ENCODE results near the gene PDCD1LG2.
"Not testable (repeated sequence)": the region's sequence is repeated elsewhere in the genome, so short reads cannot be mapped to it uniquely, and the experiment has no call there.

PDCD1LG2 gene

DNA sequence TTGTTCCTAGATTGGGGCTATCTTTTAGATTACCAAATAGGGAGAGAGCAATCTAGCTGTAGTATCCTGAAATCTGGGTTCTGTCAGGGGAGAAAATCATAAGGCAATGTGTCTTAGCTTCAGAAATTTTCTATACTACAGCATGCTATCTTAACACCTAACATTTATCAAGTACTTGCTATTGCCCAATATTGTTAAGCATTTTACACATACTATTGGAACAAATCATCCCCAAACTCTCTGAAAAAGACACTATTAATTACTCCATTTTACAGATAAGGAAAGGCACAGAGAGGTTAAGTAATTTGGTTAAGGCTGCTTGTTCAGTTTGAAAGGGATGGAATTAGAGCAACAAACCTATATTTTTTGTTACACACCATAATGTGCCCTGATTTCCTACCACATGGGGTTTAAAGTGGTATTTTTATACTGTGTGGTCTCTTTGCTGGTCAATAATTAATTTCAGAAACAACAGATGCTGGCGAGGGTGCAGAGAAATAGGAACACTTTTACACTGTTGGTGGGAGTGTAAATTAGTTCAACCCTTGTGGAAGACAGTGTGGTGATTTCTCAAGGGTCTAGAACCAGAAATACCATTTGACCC, 61.4 kb downstream of the PDCD1LG2 start:
- no peak for DNase-seq

DNA sequence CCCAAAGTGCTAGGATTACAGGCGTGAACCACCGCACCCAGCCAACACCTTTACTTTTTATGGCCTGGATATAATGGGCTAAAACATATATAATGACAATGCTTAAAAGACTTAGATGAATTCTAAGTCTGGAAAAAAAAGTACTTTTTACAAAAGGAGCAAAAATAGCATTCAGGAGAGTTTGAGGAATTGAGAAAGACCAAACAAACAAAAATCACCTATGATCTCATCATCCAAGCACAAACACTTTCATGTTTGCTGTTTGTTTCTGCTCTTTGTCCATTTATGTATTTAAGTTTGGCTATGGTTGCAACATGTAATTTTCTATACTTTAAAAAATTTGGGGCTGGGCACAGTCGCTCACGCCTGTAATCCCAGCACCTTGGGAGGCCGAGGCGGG, 63.8 kb downstream of the PDCD1LG2 start:
- DNase-seq = no peak

DNA sequence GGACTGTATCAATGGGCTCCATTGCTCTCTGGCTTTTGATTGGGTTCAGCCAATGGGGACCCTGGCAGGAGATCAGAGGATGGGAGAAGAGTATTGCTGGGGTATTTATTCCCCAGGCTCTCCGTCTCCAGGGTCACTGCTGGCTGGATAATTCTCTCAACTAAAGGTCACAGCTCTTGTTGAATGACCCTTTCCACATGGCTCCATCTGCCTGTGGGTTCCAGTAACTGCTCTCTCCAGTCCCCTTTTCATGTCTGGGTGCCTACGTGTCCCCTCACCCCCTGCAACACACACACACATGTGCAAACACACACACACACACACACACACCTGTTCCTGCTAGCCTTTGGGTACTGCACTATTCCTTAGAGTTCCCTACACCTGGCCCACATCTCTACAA, 64.7 kb downstream of the PDCD1LG2 start:
- no peak for DNase-seq

DNA sequence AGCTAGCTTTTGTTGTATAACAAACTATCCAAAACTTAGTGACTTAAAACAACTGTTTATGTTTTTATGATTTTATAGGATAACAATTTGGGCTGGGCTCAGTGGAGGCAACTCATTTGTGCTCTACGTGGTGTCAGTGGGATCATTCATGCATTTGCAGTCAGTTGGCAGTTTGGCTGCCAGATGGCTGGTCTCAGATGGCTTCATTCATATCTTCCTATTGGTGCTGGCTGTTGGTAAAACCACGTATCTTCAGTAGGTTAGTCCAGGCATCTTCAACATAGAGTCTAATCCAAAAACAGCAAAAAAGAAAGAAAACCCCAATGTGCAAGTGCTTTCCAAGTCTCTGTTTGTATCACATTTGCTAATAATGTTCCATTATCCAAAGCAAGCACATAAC, 66.9 kb downstream of the PDCD1LG2 start:
- no peak for DNase-seq

DNA sequence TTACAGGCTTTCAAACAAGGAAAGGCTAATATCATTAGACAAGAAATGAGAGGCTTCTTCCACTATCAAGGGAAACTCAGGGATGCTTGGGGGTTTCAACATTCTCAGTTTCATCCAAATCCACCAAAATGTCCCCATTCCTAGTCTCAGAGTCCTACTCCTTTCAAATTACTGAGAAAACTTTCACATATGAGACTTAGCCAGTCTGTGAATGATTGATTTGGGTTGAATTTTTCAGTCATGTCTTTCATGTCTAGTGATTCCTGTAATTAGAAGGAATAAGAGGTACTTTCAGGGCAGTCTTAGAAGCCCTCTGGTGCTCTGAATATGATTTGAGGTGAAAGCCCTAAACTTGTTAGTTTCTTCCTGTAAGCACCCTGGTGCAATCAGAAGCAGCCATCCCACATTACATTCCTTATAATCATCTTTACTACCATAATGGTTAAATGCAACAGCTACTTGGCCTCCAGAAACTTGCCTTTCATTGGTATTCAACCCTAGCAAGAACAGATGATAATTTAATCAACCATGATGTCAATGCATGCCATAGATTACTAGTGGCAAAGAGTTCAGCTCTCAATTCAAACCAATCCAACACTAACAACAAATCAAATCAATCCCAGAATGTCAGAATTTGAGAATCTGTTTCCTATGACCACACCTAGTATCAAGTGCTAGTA, 67.8 kb downstream of the PDCD1LG2 start:
- DNase-seq = no peak

DNA sequence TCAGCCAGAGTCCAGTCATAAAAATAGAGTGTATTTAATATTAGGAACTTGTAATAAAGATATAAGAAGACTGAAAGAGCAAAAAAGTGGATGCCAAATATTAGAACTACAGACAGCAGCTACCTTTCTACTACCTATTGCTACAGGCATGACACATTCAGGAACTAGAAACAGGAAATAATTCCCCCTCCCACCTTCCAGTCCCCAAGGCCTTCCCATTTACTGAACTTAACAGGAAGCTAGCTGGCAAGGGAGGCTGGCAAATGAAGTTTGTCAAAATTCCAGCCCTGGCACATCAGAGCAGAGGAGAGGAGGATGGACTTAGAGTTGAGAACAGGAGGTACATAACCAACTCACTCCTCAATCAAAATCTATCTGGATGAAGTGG, 68.4 kb downstream of the PDCD1LG2 start:
- no peak for DNase-seq

DNA sequence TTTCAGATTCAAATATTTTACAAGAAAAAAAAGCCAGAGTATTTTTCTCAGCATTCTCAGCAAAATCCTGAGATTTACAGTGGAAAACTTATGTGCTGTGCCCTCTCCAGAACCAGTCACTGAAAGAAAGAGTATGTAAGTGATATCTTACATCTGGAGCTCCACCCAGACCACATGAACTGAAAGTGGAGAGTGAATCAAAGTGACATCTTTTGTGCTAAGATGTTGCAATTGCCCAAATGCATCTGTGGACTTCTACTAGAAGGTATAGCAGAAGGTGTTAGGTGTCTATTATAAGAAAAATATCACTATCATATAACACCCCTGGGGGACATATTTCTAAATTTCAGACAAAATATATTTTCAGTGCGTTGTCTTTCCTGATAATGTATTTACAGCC, 69.5 kb downstream of the PDCD1LG2 start:
- DNase-seq = no peak

DNA sequence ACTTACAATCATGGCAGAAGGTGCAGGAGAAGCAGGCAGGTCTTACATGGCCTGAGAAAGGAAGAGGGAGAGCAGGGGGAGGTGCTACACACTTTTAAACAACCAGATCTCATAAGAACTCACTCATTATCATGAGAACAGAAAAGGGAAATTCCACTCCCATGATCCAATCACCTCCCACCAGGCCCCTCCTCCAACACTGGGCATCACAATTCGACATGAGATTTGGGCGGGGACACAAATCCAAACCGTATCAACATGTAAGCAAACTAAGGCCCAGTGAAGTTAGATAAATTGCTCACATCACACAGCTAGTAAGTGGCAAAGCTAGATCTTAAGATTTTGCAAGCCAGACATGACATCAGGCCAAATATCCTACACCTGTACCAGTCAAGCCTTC, 70.3 kb downstream of the PDCD1LG2 start:
- no peak for DNase-seq

DNA sequence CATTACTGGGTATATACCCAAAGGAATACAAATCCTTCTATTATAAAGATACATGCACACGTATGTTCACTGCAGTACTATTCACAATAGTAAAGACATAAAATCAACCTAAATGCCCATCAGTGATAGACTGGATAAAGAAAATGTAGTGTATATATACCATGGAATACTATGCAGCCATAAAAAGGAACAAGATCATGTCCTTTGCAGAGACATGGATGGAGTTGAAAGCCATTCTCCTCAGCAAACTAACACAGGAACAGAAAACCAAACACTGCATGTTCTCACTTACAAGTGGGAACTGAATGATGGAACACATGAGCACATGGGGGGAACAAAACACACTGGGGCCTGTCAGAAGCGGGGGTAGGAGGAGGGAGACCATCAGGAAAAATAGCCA, 71.4 kb downstream of the PDCD1LG2 start:
- DNase-seq = not testable (repeated sequence)

DNA sequence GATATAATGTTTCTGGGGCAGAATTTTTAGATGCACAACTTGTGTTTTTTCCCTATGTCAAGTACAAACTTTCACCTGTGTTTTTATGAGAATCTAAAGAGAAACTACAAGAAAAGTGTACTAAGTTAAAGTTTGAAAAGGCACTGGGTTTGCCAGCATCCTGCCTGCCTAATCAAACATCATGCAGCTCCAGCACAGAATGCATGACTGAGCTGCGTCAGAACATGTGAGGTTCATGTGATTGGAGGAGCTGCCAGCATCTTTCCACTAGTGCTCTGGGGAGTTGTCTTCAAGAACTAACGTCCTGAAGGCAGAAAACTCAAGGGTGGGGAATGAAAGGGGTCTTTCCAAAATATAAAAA, 72.5 kb downstream of the PDCD1LG2 start:
- no peak for DNase-seq

DNA sequence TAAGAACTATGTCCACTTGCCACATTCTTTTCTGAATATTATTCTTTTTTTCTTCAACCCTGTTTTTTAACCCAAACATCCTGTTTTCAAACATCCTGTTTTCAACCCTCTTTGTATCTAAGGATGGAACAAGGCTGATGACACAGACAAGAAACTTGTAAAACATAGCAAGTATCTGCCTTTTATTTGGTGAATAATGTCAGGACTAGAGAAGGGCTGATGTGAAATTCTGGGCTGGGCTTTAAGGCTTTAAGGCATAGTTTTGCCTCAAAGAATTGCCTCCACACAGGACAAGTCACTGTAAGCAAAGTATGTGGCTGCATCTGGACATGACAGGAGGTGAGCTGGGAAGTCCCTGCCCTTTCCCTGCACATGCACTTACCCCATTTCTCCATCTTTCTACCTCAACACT, 76.1 kb downstream of the PDCD1LG2 start:
- DNase-seq = no peak

DNA sequence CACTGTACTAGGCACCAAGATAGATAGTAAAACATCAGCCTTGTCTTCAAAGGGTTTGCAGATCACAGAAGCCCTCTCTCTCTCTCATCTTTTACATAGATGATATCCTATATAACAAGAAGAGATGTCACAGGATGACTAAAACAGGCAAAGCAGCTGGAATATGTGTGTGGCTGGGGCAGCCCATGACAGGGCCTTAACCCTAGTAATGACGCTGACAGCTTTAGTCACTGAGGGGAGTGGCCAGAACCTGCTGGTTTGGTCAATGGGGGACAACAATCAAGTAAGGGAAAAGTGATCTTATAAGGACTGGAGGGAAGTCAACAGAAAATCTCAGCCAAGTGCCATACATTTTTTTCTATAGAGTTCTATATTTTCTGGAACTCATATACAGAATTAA, 76.7 kb downstream of the PDCD1LG2 start:
- DNase-seq = no peak

DNA sequence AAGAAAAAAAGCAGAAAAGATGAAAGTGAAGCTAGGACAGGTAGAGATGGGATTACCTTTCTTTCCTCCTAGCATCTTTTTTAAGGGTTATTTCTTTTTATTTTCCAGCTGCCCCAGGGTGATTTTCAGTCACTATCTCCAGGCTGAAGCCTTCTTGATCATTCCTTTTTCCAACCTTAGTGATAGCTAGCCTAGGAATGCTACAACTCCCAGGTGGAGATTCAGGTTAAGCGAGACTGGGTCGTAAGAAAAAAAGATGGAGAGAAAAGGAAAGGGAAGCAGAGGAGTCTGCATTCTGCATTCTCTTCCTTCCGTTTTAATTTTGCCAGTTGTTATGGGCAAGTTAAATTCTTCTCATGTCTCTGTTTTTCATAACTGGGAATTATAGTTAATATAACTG, 81.9 kb downstream of the PDCD1LG2 start:
- DNase-seq = no peak

DNA sequence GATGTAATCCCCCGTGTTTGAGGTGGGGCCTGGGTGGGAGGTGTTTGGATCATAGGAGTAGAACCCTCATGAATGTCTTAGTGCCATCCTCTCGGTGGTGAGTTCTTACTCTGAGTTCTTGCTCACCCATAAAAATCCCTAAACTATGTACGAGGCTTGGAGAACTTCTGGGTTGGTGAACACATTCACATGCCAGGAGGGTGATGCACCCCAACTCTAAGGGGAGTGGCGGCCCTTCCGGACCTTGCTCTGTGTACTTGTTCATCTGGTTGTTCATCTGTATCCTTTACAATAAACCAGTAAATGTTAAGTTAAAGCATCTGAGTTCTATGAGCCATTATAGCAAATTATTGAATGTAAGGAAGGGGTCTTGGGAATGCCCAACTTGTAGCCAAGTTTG, 82.6 kb downstream of the PDCD1LG2 start:
- no peak for DNase-seq

DNA sequence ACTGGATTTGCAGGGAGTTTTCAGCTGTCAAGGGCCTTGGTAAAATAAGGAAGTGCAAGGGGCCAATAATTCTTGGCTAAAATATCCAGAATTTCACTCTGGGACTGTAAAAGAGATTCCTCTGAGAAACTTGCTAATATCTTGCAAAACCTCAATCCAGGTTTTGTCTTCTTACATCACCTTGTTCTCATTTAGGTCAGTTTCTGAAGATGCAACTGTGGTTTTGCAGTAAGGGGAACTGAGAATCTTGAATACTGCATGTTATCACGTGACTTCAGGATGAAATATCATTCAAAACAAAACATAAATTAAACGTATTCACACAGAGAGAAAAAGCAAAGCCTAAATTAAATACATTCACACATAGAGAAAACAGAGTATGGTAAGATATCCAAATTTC, 83.6 kb downstream of the PDCD1LG2 start:
- DNase-seq = no peak

DNA sequence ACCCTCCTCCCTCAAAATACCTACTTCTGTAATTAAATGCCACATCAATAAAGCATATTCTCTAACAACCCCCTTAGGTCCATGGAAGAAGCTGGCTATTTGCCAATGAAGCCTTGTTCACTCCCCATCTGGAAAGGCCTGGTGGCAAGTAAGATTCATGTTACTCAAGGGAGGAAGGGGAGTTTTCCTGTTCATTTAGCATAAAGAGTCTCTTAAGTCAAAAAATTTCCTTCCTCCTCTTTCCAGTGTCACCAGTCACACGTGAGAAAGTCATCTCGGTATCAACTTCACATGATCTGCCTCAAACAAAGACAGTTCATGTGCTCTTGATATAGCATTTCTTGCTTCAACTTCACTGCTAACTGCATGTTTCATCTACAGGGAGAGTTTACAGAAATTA, 85.8 kb downstream of the PDCD1LG2 start:
- DNase-seq = no peak

DNA sequence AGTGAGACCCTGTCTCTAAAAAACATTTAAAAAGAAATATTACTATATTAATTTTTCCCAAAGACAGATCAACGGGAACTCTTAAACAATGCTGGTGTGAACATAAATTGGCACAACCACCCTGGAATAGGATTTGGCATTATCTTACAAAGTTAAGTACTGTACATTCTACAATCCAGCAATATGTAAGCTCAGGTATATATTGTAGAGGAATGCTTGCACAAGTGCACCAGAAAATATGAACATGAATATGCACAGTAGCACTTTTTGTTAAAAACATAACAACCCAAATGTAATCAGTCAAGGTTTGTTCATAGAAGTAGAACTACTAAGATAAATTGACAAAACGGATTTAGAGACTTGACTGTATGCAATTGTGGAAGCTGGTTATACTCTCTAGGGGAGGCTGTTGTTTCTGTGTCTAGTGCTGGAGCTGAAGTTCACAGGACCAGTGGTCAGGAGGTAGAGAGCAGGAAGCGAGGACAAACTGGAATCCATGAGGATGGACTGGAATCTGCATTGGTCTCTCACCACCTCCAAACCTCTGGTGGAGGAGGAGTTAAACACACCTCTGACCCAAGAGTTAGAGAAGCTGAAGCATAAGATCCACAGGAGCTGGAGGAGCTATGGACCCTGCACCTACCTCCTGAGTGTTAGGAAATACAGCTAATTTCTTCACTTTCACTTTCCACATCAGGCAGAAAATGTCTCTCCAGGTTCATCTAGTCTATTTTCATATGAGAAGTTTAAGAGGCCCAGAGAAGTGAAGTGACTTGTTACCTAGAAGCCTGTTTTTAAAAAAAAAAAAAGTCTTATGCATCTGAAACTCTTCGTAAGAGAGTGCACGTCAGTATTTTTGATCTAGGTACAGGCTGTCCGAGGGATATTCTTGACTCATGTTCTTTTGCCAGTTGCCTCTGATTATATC, 98.2 kb downstream of the PDCD1LG2 start:
- no peak for DNase-seq

DNA sequence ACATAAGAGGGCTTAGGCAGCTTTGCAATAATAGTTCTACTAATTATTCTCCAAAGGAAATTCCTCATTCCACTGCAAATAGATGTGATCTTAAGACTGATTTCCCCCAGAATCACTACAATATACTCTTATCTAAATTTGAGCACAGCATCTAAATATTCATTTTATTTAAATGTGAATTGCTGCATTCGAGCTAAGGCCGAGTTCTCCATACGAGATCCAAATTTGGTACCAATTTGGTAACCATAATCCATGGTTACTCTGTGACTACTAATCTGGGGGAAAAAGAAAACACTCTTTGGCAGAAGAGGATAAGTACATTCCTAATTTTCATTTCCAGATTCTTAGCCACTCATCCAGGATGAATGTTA, 98.9 kb downstream of the PDCD1LG2 start:
- no peak for DNase-seq

DNA sequence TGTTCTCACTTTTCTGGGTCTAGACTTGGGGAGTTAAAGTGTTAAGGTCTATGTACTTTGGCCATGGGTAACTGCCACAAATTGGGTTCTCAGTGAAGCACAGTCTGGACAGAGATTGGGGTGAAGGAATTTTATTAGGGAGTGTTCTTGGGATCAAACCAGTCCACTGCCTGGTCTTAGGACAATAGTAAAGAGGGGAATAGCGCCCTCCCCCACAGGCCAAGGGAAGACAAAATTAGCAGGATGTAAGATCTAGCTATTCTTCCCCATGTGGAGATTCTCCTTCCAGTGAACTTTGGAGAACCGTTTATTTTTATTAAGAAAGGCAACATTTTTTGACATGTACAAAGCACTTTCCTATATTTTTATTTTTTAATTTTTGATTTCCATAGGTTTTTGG, 100.2 kb downstream of the PDCD1LG2 start:
- no peak for DNase-seq

DNA sequence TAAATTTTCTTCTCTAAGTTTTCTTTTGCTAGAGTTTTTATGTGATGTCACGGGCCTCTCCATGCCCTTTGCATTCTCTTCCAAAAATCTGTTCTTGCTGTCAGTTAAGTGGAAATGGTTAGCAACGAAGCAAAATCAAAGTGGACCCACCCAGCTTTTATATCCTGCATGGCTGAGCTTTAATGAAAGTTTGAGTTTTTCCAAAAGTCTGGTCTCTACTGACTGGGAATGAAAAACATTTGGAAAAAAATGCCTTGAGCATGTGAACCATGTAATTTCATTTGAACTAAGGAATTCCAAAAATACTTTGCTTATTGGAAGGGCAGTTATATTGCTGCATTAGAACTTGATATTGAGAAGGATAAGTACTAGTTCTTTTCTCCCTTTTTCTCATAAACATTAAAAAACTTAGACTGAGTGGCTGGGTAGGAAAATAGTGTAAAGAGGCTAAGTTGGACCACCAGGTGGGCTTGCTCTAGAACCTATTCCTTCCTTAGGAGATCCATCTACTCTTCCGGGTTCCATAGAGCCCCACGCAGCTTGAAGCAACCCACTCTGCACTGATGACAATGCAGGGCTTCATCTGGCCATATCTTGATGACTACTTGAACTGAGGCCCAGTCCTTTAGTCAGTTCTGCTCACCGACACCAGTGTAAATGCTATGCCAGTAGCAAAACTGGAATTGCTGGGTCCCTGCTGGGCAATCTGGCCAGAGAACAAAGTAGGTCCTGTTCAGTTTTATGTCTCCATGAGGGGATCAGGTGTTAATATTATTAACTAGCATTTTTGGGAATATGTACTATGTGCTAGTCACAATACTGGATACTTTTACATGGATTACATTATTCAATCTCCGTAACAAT, 101.2 kb downstream of the PDCD1LG2 start:
- no peak for DNase-seq

DNA sequence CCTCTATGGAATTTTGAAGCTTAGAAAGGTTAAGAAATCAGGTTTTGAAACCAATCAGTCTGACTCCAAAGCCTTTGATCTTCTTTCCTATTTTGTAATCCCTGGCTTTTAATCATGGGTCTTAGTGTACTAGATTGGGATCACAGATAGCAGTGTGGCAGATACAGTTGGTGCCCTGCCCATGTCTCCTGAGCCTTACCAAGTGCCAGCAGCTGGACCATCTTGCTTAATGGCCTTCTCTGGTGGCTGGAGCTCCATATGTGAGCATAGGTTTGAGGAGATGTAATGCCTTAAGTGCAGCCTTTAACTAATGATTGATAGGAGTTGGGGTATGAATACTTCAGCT, 101.8 kb downstream of the PDCD1LG2 start:
- no peak for DNase-seq

DNA sequence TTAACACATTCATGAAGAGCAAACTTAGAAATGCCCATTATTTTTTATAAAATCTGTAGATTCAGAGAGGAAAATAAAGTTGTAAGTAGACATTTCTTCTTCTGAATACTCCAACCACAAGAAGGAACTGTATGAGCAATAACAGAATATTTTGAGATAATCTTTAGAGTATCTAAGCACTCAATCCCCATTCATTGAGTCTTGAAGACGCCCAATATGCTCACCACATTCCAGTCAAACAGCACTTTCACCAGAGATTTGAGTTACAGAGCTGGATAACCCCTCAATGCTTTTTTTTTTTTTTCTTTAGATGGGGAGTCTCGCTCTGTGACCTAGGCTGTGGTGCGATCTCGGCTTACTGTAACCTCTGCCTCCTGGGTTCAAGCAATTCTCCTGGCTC, 103.9 kb downstream of the PDCD1LG2 start:
- no peak for DNase-seq

DNA sequence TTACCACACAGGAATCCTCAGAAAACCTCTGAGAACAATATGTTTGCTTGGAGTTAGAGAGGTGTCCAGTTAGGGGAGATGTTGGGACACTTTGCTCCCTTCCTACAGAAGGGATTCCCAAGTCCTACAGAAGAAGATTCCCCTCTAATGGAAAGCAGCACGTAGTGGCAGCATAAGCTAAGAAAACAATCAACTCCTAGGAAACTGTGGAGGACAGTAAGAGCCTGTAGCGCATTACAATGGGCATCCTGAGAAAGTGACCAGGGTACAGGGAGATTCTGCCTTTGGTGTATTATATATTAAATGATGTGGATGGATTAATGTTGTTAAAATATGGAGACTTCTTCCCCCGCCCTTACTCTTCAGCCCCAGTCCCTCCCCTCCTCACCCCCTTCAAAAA, 104.7 kb downstream of the PDCD1LG2 start:
- DNase-seq = no peak

Measured in NCI-H2081 treated with DMSO at 0.1 percent for 48 hours (cell line).